ENCODE results near the gene RNF144A. TPM values are rescaled to one million over a fixed set of nuclear protein-coding genes. Genes with fewer than 3 reads are reported as not detected.

RNF144A gene
- total RNA-seq, 1 experiment from 2014 or later = 13.6 TPM

DNA sequence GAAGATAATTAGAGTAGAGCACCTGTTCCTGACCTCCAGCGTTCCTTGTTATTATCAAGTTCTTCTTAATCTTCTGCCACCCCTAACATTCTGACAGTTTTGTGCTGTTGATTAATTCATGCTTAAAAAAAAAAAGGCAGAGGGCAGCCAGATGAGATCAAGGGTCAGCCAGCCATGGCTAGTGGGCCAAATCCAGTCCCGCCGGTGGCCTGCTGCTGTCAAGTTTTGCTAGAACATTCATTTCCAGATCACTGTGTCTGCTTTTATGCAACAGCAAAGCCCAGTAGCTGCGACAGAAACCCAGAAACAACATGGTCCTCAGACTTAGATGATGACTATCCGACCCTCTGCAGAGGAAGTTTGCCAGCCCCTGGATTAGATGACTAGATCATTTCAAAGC lies 101.6 kb downstream of the RNF144A start:
- BruUV-seq (replicated peaks) = no TSS peak
- DNase-seq (ENCODE audit: low spot score) = no peak
- Histone ChIP-seq H3K27ac (ENCODE audit: low read depth, low read length, poor library complexity, severe bottlenecking) (no peak overlapping the region), H3K27me3 (replicated peaks; ENCODE audit: insufficient read depth, low read depth, low read length, poor library complexity) (no peaks in the 10 kb centered on the region), H3K4me1 (ENCODE audit: insufficient read depth, low read length, poor library complexity, severe bottlenecking) (peaks cover 6% of the 10 kb centered on the region), H3K36me3 (ENCODE audit: insufficient read depth, low read length, poor library complexity, severe bottlenecking) (no peaks in the 10 kb centered on the region), H3K9me3 (ENCODE audit: low read depth, low read length, poor library complexity, severe bottlenecking) (no peaks in the 10 kb centered on the region), H3K4me3 (ENCODE audit: low read depth, low read length, poor library complexity, severe bottlenecking) (no peak overlapping the region)
- intact Hi-C loops (cut with micrococcal nuclease; ENCODE audit: unreplicated experiment) = no loop called here
- CTCF ChIA-PET = no interaction called here
- POLR2A ChIA-PET (ENCODE audit: low non-redundant PET) = no interaction called here
- TF ChIP-seq EZH2 (IDR thresholded peaks at IDR 0.05; ENCODE audit: borderline replicate concordance, low read depth, low read length, poor library complexity, severe bottlenecking) = no peak
- TF ChIP-seq, protein P1, sequence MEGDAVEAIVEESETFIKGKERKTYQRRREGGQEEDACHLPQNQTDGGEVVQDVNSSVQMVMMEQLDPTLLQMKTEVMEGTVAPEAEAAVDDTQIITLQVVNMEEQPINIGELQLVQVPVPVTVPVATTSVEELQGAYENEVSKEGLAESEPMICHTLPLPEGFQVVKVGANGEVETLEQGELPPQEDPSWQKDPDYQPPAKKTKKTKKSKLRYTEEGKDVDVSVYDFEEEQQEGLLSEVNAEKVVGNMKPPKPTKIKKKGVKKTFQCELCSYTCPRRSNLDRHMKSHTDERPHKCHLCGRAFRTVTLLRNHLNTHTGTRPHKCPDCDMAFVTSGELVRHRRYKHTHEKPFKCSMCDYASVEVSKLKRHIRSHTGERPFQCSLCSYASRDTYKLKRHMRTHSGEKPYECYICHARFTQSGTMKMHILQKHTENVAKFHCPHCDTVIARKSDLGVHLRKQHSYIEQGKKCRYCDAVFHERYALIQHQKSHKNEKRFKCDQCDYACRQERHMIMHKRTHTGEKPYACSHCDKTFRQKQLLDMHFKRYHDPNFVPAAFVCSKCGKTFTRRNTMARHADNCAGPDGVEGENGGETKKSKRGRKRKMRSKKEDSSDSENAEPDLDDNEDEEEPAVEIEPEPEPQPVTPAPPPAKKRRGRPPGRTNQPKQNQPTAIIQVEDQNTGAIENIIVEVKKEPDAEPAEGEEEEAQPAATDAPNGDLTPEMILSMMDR (conservative IDR thresholded peaks at IDR 0.05; ENCODE audit: low read depth, low read length) = no peak

DNA sequence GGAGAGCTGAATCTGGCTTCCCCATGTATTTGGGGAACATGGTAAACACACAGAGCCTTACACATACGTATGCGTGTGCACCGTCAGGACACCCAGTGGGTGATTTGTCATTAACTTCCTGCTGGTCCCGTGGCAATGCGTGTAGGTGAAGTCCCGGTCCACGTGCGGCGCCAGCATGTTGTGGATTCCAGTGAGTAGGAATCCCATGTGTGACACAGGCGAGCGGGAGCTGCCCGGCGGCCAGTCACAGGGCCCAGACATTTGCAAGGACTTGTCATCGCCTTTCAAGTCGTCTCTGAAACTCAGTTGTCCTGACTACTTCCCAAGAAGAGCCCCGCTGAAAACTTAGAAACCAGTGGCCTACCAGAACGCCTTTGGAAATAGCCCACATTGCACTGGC lies 102.0 kb downstream of the RNF144A start:
- ChIA-PET CTCF (no interaction called here), POLR2A (ENCODE audit: low non-redundant PET) (no interaction called here)
- peaks cover 6% of the 10 kb centered on the region for H3K4me1 ChIP-seq (ENCODE audit: insufficient read depth, low read length, poor library complexity, severe bottlenecking)
- TF ChIP-seq, protein P1 (conservative IDR thresholded peaks at IDR 0.05; ENCODE audit: low read depth, low read length) = no peak
- TF ChIP-seq EZH2 (IDR thresholded peaks at IDR 0.05; ENCODE audit: borderline replicate concordance, low read depth, low read length, poor library complexity, severe bottlenecking) = no peak
- no TSS peak for BruUV-seq (replicated peaks)
- no peaks in the 10 kb centered on the region for H3K27me3 ChIP-seq (replicated peaks; ENCODE audit: insufficient read depth, low read depth, low read length, poor library complexity)
- H3K27ac ChIP-seq (ENCODE audit: low read depth, low read length, poor library complexity, severe bottlenecking) = no peak overlapping the region
- H3K36me3 ChIP-seq (ENCODE audit: insufficient read depth, low read length, poor library complexity, severe bottlenecking) = no peaks in the 10 kb centered on the region
- no peak for DNase-seq (ENCODE audit: low spot score)
- intact Hi-C loops (cut with micrococcal nuclease; ENCODE audit: unreplicated experiment) = no loop called here
- H3K9me3 ChIP-seq (ENCODE audit: low read depth, low read length, poor library complexity, severe bottlenecking) = no peaks in the 10 kb centered on the region
- no peak overlapping the region for H3K4me3 ChIP-seq (ENCODE audit: low read depth, low read length, poor library complexity, severe bottlenecking)

DNA sequence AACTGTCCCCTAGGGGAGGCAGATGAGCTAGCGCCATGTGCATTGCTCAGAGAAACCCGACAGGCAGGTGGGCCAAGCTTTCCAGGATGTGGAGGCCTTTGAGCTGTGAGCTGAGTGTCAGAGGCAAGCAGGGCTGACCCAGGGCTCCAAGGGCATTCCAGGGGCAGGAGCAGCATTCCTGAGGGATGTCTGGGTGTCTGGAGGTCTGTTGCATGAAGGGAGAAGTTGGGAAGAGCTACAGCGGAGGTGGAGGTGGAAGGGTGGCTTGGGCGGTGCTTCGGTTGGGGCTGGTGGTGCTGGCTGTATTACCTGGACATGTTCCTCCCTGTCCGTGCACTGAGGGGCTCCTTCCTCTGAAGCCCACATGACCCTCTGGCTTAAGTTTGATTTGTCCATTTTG lies 102.8 kb downstream of the RNF144A start:
- no peak overlapping the region for H3K4me3 ChIP-seq (ENCODE audit: low read depth, low read length, poor library complexity, severe bottlenecking)
- no TSS peak for BruUV-seq (replicated peaks)
- TF ChIP-seq EZH2 (IDR thresholded peaks at IDR 0.05; ENCODE audit: borderline replicate concordance, low read depth, low read length, poor library complexity, severe bottlenecking) = no peak
- TF ChIP-seq, protein P1 (conservative IDR thresholded peaks at IDR 0.05; ENCODE audit: low read depth, low read length) = no peak
- CTCF ChIA-PET = no interaction called here
- DNase-seq (ENCODE audit: low spot score) = no peak
- peaks cover 3% of the 10 kb centered on the region for H3K4me1 ChIP-seq (ENCODE audit: insufficient read depth, low read length, poor library complexity, severe bottlenecking)
- POLR2A ChIA-PET (ENCODE audit: low non-redundant PET) = no interaction called here
- H3K27me3 ChIP-seq (replicated peaks; ENCODE audit: insufficient read depth, low read depth, low read length, poor library complexity) = no peaks in the 10 kb centered on the region
- H3K27ac ChIP-seq (ENCODE audit: low read depth, low read length, poor library complexity, severe bottlenecking) = no peak overlapping the region
- H3K9me3 ChIP-seq (ENCODE audit: low read depth, low read length, poor library complexity, severe bottlenecking) = no peaks in the 10 kb centered on the region
- intact Hi-C loops (cut with micrococcal nuclease; ENCODE audit: unreplicated experiment) = no loop called here
- H3K36me3 ChIP-seq (ENCODE audit: insufficient read depth, low read length, poor library complexity, severe bottlenecking) = no peaks in the 10 kb centered on the region

All from A673 (cell line).